ENCODE results near the gene PIBF1.

The PIBF1 gene

GRCh38 chr13:72990953-72991352 lies 209.0 kb downstream of the PIBF1 start:
- Histone ChIP-seq H3K9ac (ENCODE audit: low read length) (no peak overlapping the region), H3K27me3 (ENCODE audit: control insufficient read depth, insufficient read depth, low read length) (no peaks in the 10 kb centered on the region), H3K9me3 (ENCODE audit: control insufficient read depth, low read length) (no peaks in the 10 kb centered on the region), H3K36me3 (ENCODE audit: control insufficient read depth, insufficient read depth, low read length) (no peaks in the 10 kb centered on the region), H3K4me1 (ENCODE audit: control insufficient read depth, insufficient read depth, low read length) (peaks cover 5% of the 10 kb centered on the region), H3K4me3 (ENCODE audit: low read length) (no peak overlapping the region)

DNA sequence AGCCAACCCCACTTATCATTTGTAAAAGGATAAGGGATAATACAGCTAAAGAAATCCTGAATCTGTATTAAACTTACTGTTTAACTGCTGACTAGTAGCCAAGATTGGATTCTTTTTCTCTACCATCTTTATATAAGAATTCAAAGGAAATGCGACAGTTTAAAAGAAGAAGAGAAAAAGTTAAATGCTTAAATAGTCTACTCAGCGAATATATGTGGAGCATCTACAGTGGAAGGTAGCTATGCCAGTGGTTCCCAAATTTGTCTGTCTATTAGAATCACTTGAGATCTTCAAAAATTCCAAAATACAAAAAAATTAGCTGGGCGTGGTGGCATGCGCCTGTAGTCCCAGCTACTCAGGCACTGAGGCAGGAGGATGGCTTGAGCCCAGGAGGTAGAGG lies 216.1 kb downstream of the PIBF1 start:
- H3K27me3 ChIP-seq (ENCODE audit: control insufficient read depth, insufficient read depth, low read length), result no peaks in the 10 kb centered on the region
- H3K4me1 ChIP-seq (ENCODE audit: control insufficient read depth, insufficient read depth, low read length), result peaks cover 15% of the 10 kb centered on the region
- H3K4me3 ChIP-seq (ENCODE audit: low read length), result no peak overlapping the region
- H3K36me3 ChIP-seq (ENCODE audit: control insufficient read depth, insufficient read depth, low read length), result no peaks in the 10 kb centered on the region
- no peaks in the 10 kb centered on the region for H3K9me3 ChIP-seq (ENCODE audit: control insufficient read depth, low read length)
- no peak overlapping the region for H3K9ac ChIP-seq (ENCODE audit: low read length)

DNA sequence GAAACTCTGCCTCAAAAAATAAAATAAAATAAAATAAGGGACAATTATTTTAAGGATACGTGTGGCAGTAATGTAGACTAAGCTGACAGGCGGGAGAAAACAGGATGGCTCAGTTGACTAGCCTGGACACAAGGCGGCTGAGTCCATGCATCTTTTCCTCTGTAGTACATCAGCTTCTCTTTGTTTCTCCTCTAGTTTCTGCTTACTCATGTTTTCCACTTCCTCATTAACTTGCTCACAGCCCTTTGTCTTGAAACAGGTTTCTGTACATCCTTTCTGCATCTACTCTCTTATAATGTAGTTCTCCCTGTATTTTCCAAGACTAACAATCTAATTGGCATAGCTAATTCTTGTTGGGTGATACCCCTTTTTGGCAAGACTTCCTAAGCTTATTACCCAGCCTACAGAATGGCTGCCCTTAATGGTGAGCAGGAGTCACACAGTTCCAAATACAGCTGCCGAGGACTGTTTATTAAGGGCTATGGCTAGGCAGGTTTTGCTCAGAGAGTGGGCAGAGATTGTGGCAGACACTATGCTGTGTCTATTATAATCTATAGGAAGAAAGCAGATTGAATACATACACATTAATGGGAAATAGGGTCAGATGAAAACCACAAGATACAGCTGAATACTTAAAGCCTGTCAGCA lies 218.2 kb downstream of the PIBF1 start:
- Histone ChIP-seq H3K27me3 (ENCODE audit: control insufficient read depth, insufficient read depth, low read length) (no peaks in the 10 kb centered on the region), H3K4me3 (ENCODE audit: low read length) (no peak overlapping the region), H3K9me3 (ENCODE audit: control insufficient read depth, low read length) (no peaks in the 10 kb centered on the region), H3K9ac (ENCODE audit: low read length) (no peak overlapping the region), H3K4me1 (ENCODE audit: control insufficient read depth, insufficient read depth, low read length) (peaks cover 15% of the 10 kb centered on the region), H3K36me3 (ENCODE audit: control insufficient read depth, insufficient read depth, low read length) (no peaks in the 10 kb centered on the region)

DNA sequence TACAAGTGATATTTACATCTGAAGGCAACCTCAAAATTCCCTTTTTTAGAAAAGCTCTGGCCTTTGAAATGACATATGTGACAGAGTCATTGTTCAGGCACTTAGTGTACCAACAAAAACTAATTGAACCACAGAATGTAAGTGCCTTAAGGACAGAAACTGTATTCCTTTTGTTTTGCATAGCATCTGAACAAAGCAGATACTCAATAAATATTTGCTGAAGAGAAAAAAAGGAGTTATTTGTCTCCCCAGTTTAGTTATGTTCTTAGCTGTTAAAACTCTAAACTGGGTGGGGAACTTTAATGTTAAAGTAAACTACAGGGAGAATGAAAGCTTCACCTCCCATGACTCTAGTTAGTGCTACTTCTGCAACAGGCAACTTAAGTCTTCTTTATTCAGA lies 220.0 kb downstream of the PIBF1 start:
- no peaks in the 10 kb centered on the region for H3K9me3 ChIP-seq (ENCODE audit: control insufficient read depth, low read length)
- no peak overlapping the region for H3K4me3 ChIP-seq (ENCODE audit: low read length)
- peaks cover 20% of the 10 kb centered on the region for H3K4me1 ChIP-seq (ENCODE audit: control insufficient read depth, insufficient read depth, low read length)
- H3K36me3 ChIP-seq (ENCODE audit: control insufficient read depth, insufficient read depth, low read length), result no peaks in the 10 kb centered on the region
- no peaks in the 10 kb centered on the region for H3K27me3 ChIP-seq (ENCODE audit: control insufficient read depth, insufficient read depth, low read length)
- H3K9ac ChIP-seq (ENCODE audit: low read length), result no peak overlapping the region

- no peaks in the 10 kb centered on the region for H3K4me1 ChIP-seq (ENCODE audit: control insufficient read depth, insufficient read depth, low read length)
- no peaks in the 10 kb centered on the region for H3K9me3 ChIP-seq (ENCODE audit: control insufficient read depth, low read length)
- no peak overlapping the region for H3K9ac ChIP-seq (ENCODE audit: low read length)
- H3K4me3 ChIP-seq (ENCODE audit: low read length), result no peak overlapping the region
- no peaks in the 10 kb centered on the region for H3K36me3 ChIP-seq (ENCODE audit: control insufficient read depth, insufficient read depth, low read length)
- no peaks in the 10 kb centered on the region for H3K27me3 ChIP-seq (ENCODE audit: control insufficient read depth, insufficient read depth, low read length)
Measured at GRCh38 chr13:73011751-73012150, 229.8 kb downstream of the PIBF1 start.

DNA sequence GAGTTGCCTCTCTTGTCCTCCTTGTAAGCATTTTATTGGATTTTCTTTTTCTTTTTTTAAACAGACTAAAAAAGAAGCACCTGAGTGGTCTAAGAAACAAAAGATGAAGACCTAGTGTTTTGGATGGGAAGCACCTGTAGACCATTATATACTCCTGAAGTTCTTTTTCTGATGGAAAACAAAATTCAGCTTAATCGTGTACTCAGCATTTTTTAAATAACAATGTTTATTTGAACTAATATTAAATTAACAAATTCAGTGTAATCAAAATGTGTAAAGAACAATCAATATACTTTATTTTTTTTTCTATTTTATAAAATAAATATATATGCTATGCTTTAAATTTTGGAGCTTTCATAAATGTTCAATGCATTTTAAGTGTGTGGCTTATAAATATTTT lies 233.9 kb downstream of the PIBF1 start:
- no peaks in the 10 kb centered on the region for H3K4me1 ChIP-seq (ENCODE audit: control insufficient read depth, insufficient read depth, low read length)
- no peaks in the 10 kb centered on the region for H3K36me3 ChIP-seq (ENCODE audit: control insufficient read depth, insufficient read depth, low read length)
- H3K9ac ChIP-seq (ENCODE audit: low read length), result no peak overlapping the region
- no peaks in the 10 kb centered on the region for H3K9me3 ChIP-seq (ENCODE audit: control insufficient read depth, low read length)
- H3K27me3 ChIP-seq (ENCODE audit: control insufficient read depth, insufficient read depth, low read length), result no peaks in the 10 kb centered on the region
- no peak overlapping the region for H3K4me3 ChIP-seq (ENCODE audit: low read length)

GRCh38 chr13:73018336-73018735 lies 236.4 kb downstream of the PIBF1 start:
- Histone ChIP-seq H3K4me1 (ENCODE audit: control insufficient read depth, insufficient read depth, low read length) (no peaks in the 10 kb centered on the region), H3K27me3 (ENCODE audit: control insufficient read depth, insufficient read depth, low read length) (no peaks in the 10 kb centered on the region), H3K9ac (ENCODE audit: low read length) (no peak overlapping the region), H3K9me3 (ENCODE audit: control insufficient read depth, low read length) (no peaks in the 10 kb centered on the region), H3K36me3 (ENCODE audit: control insufficient read depth, insufficient read depth, low read length) (no peaks in the 10 kb centered on the region), H3K4me3 (ENCODE audit: low read length) (no peak overlapping the region)

DNA sequence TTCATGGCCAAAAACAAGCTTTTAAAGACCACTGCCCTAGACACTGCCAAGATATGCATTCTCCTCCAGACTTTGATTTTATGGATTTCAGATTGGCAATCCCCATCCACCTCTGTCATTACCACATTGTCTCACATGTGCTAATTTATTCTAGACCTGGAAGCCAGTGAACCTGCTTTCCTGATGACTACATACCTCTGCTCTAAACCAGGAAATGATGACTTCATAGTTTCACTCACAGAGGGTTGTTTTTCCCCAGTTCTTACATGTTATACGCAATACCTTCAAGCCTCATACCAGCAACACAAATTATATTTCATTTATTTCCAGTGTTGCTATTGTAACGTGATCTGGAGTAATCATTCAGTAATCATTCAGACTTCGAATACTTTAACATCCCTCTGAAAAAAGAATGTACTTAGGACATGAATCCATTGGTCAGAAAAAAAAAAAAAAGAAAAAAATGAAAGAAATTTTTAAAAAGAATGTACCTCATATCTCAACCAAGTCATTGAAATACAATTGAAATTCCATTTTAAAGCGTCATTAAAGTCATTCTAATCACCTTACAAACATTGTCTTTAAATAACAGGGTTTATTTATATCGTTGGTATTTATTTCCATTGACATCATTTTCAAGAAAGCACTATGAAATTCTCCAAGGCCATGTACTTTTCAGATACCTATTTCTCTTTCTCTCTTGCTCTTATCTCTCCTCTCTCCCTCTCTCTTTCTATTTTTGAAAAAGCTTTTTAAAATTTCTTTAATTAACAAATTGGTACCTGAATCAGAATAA lies 243.5 kb downstream of the PIBF1 start:
- H3K27me3 ChIP-seq (ENCODE audit: control insufficient read depth, insufficient read depth, low read length), result no peaks in the 10 kb centered on the region
- H3K4me1 ChIP-seq (ENCODE audit: control insufficient read depth, insufficient read depth, low read length), result no peaks in the 10 kb centered on the region
- no peaks in the 10 kb centered on the region for H3K9me3 ChIP-seq (ENCODE audit: control insufficient read depth, low read length)
- no peak overlapping the region for H3K9ac ChIP-seq (ENCODE audit: low read length)
- no peaks in the 10 kb centered on the region for H3K36me3 ChIP-seq (ENCODE audit: control insufficient read depth, insufficient read depth, low read length)
- H3K4me3 ChIP-seq (ENCODE audit: low read length), result no peak overlapping the region

- no peak overlapping the region for H3K9ac ChIP-seq (ENCODE audit: low read length)
- no peak overlapping the region for H3K4me3 ChIP-seq (ENCODE audit: low read length)
- no peaks in the 10 kb centered on the region for H3K9me3 ChIP-seq (ENCODE audit: control insufficient read depth, low read length)
- no peaks in the 10 kb centered on the region for H3K36me3 ChIP-seq (ENCODE audit: control insufficient read depth, insufficient read depth, low read length)
- H3K27me3 ChIP-seq (ENCODE audit: control insufficient read depth, insufficient read depth, low read length), result no peaks in the 10 kb centered on the region
- no peaks in the 10 kb centered on the region for H3K4me1 ChIP-seq (ENCODE audit: control insufficient read depth, insufficient read depth, low read length)
Measured at GRCh38 chr13:73034901-73035300, 253.0 kb downstream of the PIBF1 start.

DNA sequence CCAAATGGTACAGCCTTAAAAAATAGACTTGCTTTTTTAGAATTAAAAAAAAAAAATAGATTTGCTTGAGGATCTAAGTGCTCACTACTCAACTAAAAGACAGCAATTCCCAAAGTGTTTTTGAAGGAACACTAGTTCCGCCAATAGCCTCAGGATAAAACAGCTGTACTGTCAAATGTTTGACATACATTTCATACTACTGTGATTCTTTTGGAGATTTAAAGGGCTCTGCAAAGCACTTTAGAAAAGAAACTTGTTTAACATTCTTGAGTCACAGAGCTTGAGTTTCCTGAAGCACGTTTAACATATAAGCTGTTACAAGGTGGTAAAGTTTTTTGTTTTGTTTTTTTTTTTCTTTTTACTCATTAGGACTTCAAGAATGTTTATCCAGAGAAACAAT lies 253.7 kb downstream of the PIBF1 start:
- Histone ChIP-seq H3K36me3 (ENCODE audit: control insufficient read depth, insufficient read depth, low read length) (no peaks in the 10 kb centered on the region), H3K9ac (ENCODE audit: low read length) (no peak overlapping the region), H3K4me3 (ENCODE audit: low read length) (no peak overlapping the region), H3K27me3 (ENCODE audit: control insufficient read depth, insufficient read depth, low read length) (no peaks in the 10 kb centered on the region), H3K4me1 (ENCODE audit: control insufficient read depth, insufficient read depth, low read length) (no peaks in the 10 kb centered on the region), H3K9me3 (ENCODE audit: control insufficient read depth, low read length) (no peaks in the 10 kb centered on the region)

- H3K36me3 ChIP-seq (ENCODE audit: control insufficient read depth, insufficient read depth, low read length), result no peaks in the 10 kb centered on the region
- peaks cover 5% of the 10 kb centered on the region for H3K4me1 ChIP-seq (ENCODE audit: control insufficient read depth, insufficient read depth, low read length)
Measured at GRCh38 chr13:73036566-73036965, 254.6 kb downstream of the PIBF1 start.

DNA sequence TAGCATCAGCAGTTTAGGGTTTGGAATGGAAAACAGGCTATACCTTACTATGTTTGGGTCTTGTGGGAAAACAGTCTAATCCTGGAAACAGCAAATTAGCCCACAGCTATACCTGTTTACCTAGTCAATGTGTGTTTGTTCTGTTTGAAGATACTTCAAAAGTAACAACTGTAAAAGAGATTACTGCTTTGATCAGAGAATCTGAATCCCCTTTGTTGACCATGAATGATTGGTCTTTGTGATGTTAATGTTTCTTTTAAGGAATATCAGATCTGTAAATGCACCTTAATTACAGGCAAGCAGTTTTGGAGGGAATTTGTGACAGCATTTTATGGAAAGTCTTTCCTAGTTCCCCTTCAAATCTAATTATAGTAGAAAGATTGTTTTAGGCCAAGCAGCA lies 256.1 kb downstream of the PIBF1 start:
- H3K9ac ChIP-seq (ENCODE audit: low read length), result no peak overlapping the region
- no peaks in the 10 kb centered on the region for H3K36me3 ChIP-seq (ENCODE audit: control insufficient read depth, insufficient read depth, low read length)
- no peaks in the 10 kb centered on the region for H3K27me3 ChIP-seq (ENCODE audit: control insufficient read depth, insufficient read depth, low read length)
- no peak overlapping the region for H3K4me3 ChIP-seq (ENCODE audit: low read length)
- H3K9me3 ChIP-seq (ENCODE audit: control insufficient read depth, low read length), result no peaks in the 10 kb centered on the region
- H3K4me1 ChIP-seq (ENCODE audit: control insufficient read depth, insufficient read depth, low read length), result peaks cover 5% of the 10 kb centered on the region

More at GRCh38 chr13:73036566-73036965, 254.6 kb downstream of the PIBF1 start:
- H3K9ac ChIP-seq (ENCODE audit: low read length), result no peak overlapping the region
- no peak overlapping the region for H3K4me3 ChIP-seq (ENCODE audit: low read length)
- no peaks in the 10 kb centered on the region for H3K9me3 ChIP-seq (ENCODE audit: control insufficient read depth, low read length)
- H3K27me3 ChIP-seq (ENCODE audit: control insufficient read depth, insufficient read depth, low read length), result no peaks in the 10 kb centered on the region

Measured in mucosa of stomach (tissue), 1 donor.